ENCODE data around the gene RNF32.
"Not testable (repeated sequence)": the region's sequence is repeated elsewhere in the genome, so short reads cannot be mapped to it uniquely, and the experiment has no call there.

RNF32 gene

GRCh38 chr7:156673454-156673853, 32.9 kb downstream of the RNF32 start:
- no peaks in the 10 kb centered on the region for H3K36me3 ChIP-seq (ENCODE audit: control insufficient read depth, insufficient read depth, low read length)
- H3K9ac ChIP-seq (ENCODE audit: low read length) = no peak overlapping the region
- H3K4me1 ChIP-seq (ENCODE audit: control insufficient read depth, insufficient read depth, low read length) = no peaks in the 10 kb centered on the region
- H3K4me3 ChIP-seq (ENCODE audit: low read length) = no peak overlapping the region
- no peak overlapping the region for H3K27ac ChIP-seq (ENCODE audit: low read depth, low read length)
- H3K27me3 ChIP-seq (ENCODE audit: control insufficient read depth, insufficient read depth, low read length) = no peaks in the 10 kb centered on the region

- Histone ChIP-seq H3K4me3 (ENCODE audit: low read length) (no peak overlapping the region), H3K27me3 (ENCODE audit: control insufficient read depth, insufficient read depth, low read length) (no peaks in the 10 kb centered on the region), H3K27ac (ENCODE audit: low read depth, low read length) (no peak overlapping the region), H3K36me3 (ENCODE audit: control insufficient read depth, insufficient read depth, low read length) (no peaks in the 10 kb centered on the region), H3K4me1 (ENCODE audit: control insufficient read depth, insufficient read depth, low read length) (no peaks in the 10 kb centered on the region), H3K9ac (ENCODE audit: low read length) (no peak overlapping the region)
These were observed 33.3 kb downstream of the RNF32 start for GRCh38 chr7:156673902-156674301.

GRCh38 chr7:156675721-156676120, 35.1 kb downstream of the RNF32 start:
- H3K9ac ChIP-seq (ENCODE audit: low read length) = no peak overlapping the region
- peaks cover 2% of the 10 kb centered on the region for H3K4me1 ChIP-seq (ENCODE audit: control insufficient read depth, insufficient read depth, low read length)
- no peaks in the 10 kb centered on the region for H3K27me3 ChIP-seq (ENCODE audit: control insufficient read depth, insufficient read depth, low read length)
- no peak overlapping the region for H3K27ac ChIP-seq (ENCODE audit: low read depth, low read length)
- no peaks in the 10 kb centered on the region for H3K36me3 ChIP-seq (ENCODE audit: control insufficient read depth, insufficient read depth, low read length)
- H3K4me3 ChIP-seq (ENCODE audit: low read length) = no peak overlapping the region

DNA sequence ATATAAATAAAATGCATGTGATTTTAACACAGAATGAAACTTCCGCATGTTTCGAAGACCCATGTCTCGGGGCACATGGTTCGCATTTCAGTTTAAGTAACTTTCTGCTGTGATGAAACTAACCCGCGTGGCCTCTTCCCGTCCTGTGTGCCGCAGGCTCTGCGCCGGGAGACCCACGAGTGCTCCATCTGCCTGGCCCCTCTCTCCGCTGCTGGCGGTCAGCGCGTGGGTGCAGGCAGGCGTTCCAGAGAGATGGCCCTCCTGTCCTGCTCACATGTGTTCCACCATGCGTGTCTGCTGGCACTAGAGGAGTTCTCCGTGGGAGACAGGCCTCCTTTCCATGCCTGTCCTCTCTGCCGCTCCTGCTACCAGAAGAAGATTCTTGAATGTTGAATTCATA, 35.7 kb downstream of the RNF32 start:
- no peaks in the 10 kb centered on the region for H3K27me3 ChIP-seq (ENCODE audit: control insufficient read depth, insufficient read depth, low read length)
- peaks cover 2% of the 10 kb centered on the region for H3K4me1 ChIP-seq (ENCODE audit: control insufficient read depth, insufficient read depth, low read length)
- no peak overlapping the region for H3K4me3 ChIP-seq (ENCODE audit: low read length)
- no peak overlapping the region for H3K27ac ChIP-seq (ENCODE audit: low read depth, low read length)
- no peaks in the 10 kb centered on the region for H3K36me3 ChIP-seq (ENCODE audit: control insufficient read depth, insufficient read depth, low read length)
- H3K9ac ChIP-seq (ENCODE audit: low read length) = no peak overlapping the region

DNA sequence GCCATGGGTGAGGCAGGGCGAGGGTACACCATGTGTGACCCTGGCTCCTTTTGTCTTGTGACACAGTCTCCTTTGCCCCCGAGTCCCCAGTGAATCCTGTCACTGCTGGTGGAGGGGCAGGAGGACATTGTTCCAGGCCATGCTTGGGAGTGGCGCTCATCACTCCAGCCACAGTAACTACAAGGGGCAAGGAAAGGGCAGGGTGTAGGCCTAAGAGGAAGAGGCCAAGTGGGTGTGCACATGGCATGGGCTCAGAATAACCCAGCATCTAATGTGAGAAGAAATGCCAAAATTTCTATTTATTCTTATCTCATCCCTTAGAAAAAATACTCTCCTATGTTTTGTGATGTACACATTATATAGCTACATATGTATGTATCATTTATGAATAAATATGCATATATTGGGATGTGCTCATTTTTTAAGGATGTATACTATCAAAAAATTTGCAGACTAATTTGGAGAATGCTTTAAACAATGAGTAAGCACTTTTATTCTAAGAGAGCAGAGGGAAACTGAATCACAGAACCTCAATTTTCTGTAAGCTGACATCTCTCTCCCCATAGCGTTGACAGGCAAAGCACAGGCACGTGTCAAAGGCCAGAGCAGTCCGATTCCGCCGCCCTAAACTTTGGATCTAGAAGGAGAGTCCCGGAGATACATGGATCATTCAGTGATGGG, 36.9 kb downstream of the RNF32 start:
- H3K27me3 ChIP-seq (ENCODE audit: control insufficient read depth, insufficient read depth, low read length) = no peaks in the 10 kb centered on the region
- no peaks in the 10 kb centered on the region for H3K36me3 ChIP-seq (ENCODE audit: control insufficient read depth, insufficient read depth, low read length)
- no peak overlapping the region for H3K27ac ChIP-seq (ENCODE audit: low read depth, low read length)

DNA sequence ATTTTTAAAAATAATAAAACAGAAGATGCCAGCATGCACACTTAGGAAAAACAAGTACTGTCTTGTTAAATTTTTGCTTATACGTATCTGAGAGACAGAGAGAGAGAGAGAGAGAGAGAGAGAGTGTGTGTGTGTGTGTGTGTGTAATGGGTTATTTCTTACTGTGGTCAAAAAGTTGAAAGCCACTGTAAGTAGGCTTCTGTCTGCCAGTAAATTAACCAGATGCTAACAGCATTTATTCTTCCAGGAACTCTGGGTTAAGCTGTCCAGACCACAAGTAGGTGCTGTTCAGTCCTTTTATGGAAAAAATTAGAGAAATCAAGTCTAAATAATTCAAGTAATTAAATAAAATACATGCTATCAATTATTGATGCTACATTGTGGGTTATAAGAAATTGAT, 39.7 kb downstream of the RNF32 start:
- H3K27ac ChIP-seq (ENCODE audit: low read depth, low read length) = no peak overlapping the region
- H3K4me3 ChIP-seq (ENCODE audit: low read length) = no peak overlapping the region

More for the DNA sequence above, 36.9 kb downstream of the RNF32 start:
- no peak overlapping the region for H3K9ac ChIP-seq (ENCODE audit: low read length)
- peaks cover 2% of the 10 kb centered on the region for H3K4me1 ChIP-seq (ENCODE audit: control insufficient read depth, insufficient read depth, low read length)
- H3K4me3 ChIP-seq (ENCODE audit: low read length) = no peak overlapping the region

GRCh38 chr7:156682928-156683327, 42.4 kb downstream of the RNF32 start:
- Histone ChIP-seq H3K4me1 (ENCODE audit: control insufficient read depth, insufficient read depth, low read length) (peaks cover 2% of the 10 kb centered on the region), H3K4me3 (ENCODE audit: low read length) (no peak overlapping the region), H3K36me3 (ENCODE audit: control insufficient read depth, insufficient read depth, low read length) (no peaks in the 10 kb centered on the region), H3K9ac (ENCODE audit: low read length) (no peak overlapping the region), H3K27me3 (ENCODE audit: control insufficient read depth, insufficient read depth, low read length) (no peaks in the 10 kb centered on the region), H3K27ac (ENCODE audit: low read depth, low read length) (no peak overlapping the region)

More for the DNA sequence above, 39.7 kb downstream of the RNF32 start:
- Histone ChIP-seq H3K27me3 (ENCODE audit: control insufficient read depth, insufficient read depth, low read length) (no peaks in the 10 kb centered on the region), H3K36me3 (ENCODE audit: control insufficient read depth, insufficient read depth, low read length) (no peaks in the 10 kb centered on the region), H3K9ac (ENCODE audit: low read length) (no peak overlapping the region), H3K4me1 (ENCODE audit: control insufficient read depth, insufficient read depth, low read length) (peaks cover 2% of the 10 kb centered on the region)

DNA sequence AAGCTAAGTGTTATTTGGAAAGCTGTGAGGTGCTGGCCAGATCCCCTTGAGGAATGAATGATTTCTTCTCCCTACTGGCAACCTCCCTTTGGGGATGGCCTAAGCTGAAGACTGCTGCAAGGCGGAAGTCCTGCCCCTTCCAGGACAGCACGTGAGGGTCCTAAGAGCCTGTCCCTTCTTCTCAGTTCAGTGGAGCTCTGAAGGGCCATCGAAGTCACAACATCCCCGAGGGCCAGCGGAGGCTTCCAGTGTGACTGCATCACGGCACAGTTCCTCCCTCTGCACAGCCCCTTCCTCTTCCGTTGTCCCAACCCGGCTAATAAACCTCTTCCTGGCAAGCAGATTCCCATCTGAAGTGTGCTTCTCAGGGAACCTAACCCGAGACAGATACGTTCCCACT, 43.7 kb downstream of the RNF32 start:
- Histone ChIP-seq H3K4me3 (ENCODE audit: low read length) (no peak overlapping the region), H3K4me1 (ENCODE audit: control insufficient read depth, insufficient read depth, low read length) (peaks cover 2% of the 10 kb centered on the region), H3K27ac (ENCODE audit: low read depth, low read length) (no peak overlapping the region), H3K9ac (ENCODE audit: low read length) (no peak overlapping the region), H3K36me3 (ENCODE audit: control insufficient read depth, insufficient read depth, low read length) (no peaks in the 10 kb centered on the region), H3K27me3 (ENCODE audit: control insufficient read depth, insufficient read depth, low read length) (no peaks in the 10 kb centered on the region)

GRCh38 chr7:156684661-156685060, 44.1 kb downstream of the RNF32 start:
- H3K9ac ChIP-seq (ENCODE audit: low read length) = no peak overlapping the region
- no peaks in the 10 kb centered on the region for H3K36me3 ChIP-seq (ENCODE audit: control insufficient read depth, insufficient read depth, low read length)

GRCh38 chr7:156691764-156692163, 51.2 kb downstream of the RNF32 start:
- no peak overlapping the region for H3K27ac ChIP-seq (ENCODE audit: low read depth, low read length)
- no peaks in the 10 kb centered on the region for H3K36me3 ChIP-seq (ENCODE audit: control insufficient read depth, insufficient read depth, low read length)
- H3K9ac ChIP-seq (ENCODE audit: low read length) = no peak overlapping the region
- H3K27me3 ChIP-seq (ENCODE audit: control insufficient read depth, insufficient read depth, low read length) = no peaks in the 10 kb centered on the region
- H3K4me1 ChIP-seq (ENCODE audit: control insufficient read depth, insufficient read depth, low read length) = no peaks in the 10 kb centered on the region
- H3K4me3 ChIP-seq (ENCODE audit: low read length) = no peak overlapping the region

More at GRCh38 chr7:156684661-156685060, 44.1 kb downstream of the RNF32 start:
- no peak overlapping the region for H3K4me3 ChIP-seq (ENCODE audit: low read length)
- no peaks in the 10 kb centered on the region for H3K4me1 ChIP-seq (ENCODE audit: control insufficient read depth, insufficient read depth, low read length)
- no peaks in the 10 kb centered on the region for H3K27me3 ChIP-seq (ENCODE audit: control insufficient read depth, insufficient read depth, low read length)
- no peak overlapping the region for H3K27ac ChIP-seq (ENCODE audit: low read depth, low read length)

DNA sequence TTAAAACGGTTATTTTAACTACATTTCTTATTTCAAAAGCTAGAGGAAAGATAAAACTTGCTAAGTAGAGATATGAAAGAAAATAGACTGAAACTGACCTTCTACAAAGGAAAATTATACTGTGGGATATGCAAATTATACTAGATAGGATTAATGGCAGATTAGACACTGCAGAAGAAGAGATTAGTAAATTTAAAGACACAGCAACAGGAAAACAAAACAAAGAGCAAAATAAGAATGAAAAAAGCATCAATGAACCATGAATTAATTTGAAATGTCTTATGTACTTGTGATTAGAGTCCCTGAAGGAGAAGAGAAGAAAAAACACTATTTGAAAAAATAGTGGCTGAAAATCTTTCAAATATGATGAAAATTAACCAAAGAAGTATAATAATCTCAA, 52.3 kb downstream of the RNF32 start:
- H3K4me3 ChIP-seq (ENCODE audit: low read length) = no peak overlapping the region
- H3K36me3 ChIP-seq (ENCODE audit: control insufficient read depth, insufficient read depth, low read length) = no peaks in the 10 kb centered on the region
- H3K4me1 ChIP-seq (ENCODE audit: control insufficient read depth, insufficient read depth, low read length) = no peaks in the 10 kb centered on the region
- H3K27ac ChIP-seq (ENCODE audit: low read depth, low read length) = no peak overlapping the region
- H3K9ac ChIP-seq (ENCODE audit: low read length) = no peak overlapping the region
- no peaks in the 10 kb centered on the region for H3K27me3 ChIP-seq (ENCODE audit: control insufficient read depth, insufficient read depth, low read length)

GRCh38 chr7:156693627-156694026, 53.1 kb downstream of the RNF32 start:
- no peak overlapping the region for H3K27ac ChIP-seq (ENCODE audit: low read depth, low read length)
- no peak overlapping the region for H3K4me3 ChIP-seq (ENCODE audit: low read length)
- no peaks in the 10 kb centered on the region for H3K36me3 ChIP-seq (ENCODE audit: control insufficient read depth, insufficient read depth, low read length)
- no peaks in the 10 kb centered on the region for H3K4me1 ChIP-seq (ENCODE audit: control insufficient read depth, insufficient read depth, low read length)
- no peak overlapping the region for H3K9ac ChIP-seq (ENCODE audit: low read length)
- no peaks in the 10 kb centered on the region for H3K27me3 ChIP-seq (ENCODE audit: control insufficient read depth, insufficient read depth, low read length)

GRCh38 chr7:156697283-156697682, 56.7 kb downstream of the RNF32 start:
- not testable (repeated sequence) for H3K36me3 ChIP-seq (ENCODE audit: control insufficient read depth, insufficient read depth, low read length); H3K27ac ChIP-seq (ENCODE audit: low read depth, low read length); H3K27me3 ChIP-seq (ENCODE audit: control insufficient read depth, insufficient read depth, low read length); H3K4me1 ChIP-seq (ENCODE audit: control insufficient read depth, insufficient read depth, low read length); H3K4me3 ChIP-seq (ENCODE audit: low read length); H3K9ac ChIP-seq (ENCODE audit: low read length)

All from rectal smooth muscle tissue (tissue), 1 donor.